ENCODE measurements around the gene KCND3.

KCND3 gene

DNA sequence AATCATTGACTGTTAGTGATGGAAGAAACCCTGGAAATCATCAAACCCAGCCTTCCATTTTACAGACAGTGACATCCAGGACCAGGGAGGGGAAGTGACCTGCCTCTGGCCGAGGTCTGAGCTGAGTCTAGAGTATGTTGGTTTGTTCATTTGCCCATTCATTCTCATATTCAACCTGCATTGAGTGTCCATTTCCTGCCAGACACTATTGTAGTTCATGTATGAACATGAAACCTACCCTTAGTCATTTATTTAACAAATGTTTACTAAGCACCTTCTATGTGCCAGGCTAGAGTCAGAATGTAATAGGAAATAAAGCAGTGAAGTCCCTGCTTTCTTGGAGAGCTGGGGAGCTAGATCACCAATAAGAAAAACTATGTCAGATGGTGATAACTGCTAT is 51.3 kb downstream of the KCND3 start:
- TF ChIP-seq SIN3A (IDR thresholded peaks at IDR 0.05; ENCODE audit: borderline replicate concordance, insufficient read depth, low read length) (no peak), FOXP2 (optimal IDR thresholded peaks at IDR 0.05; ENCODE audit: borderline replicate concordance, extremely low read depth, extremely low read length, insufficient read depth) (no peak), POLR2AphosphoS5 (IDR thresholded peaks at IDR 0.05; ENCODE audit: low read depth, low read length) (no peak), TAF1 (IDR thresholded peaks at IDR 0.05; ENCODE audit: borderline replicate concordance, insufficient read depth, low read length) (no peak)
- TF ChIP-seq, protein P1, sequence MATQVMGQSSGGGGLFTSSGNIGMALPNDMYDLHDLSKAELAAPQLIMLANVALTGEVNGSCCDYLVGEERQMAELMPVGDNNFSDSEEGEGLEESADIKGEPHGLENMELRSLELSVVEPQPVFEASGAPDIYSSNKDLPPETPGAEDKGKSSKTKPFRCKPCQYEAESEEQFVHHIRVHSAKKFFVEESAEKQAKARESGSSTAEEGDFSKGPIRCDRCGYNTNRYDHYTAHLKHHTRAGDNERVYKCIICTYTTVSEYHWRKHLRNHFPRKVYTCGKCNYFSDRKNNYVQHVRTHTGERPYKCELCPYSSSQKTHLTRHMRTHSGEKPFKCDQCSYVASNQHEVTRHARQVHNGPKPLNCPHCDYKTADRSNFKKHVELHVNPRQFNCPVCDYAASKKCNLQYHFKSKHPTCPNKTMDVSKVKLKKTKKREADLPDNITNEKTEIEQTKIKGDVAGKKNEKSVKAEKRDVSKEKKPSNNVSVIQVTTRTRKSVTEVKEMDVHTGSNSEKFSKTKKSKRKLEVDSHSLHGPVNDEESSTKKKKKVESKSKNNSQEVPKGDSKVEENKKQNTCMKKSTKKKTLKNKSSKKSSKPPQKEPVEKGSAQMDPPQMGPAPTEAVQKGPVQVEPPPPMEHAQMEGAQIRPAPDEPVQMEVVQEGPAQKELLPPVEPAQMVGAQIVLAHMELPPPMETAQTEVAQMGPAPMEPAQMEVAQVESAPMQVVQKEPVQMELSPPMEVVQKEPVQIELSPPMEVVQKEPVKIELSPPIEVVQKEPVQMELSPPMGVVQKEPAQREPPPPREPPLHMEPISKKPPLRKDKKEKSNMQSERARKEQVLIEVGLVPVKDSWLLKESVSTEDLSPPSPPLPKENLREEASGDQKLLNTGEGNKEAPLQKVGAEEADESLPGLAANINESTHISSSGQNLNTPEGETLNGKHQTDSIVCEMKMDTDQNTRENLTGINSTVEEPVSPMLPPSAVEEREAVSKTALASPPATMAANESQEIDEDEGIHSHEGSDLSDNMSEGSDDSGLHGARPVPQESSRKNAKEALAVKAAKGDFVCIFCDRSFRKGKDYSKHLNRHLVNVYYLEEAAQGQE (IDR thresholded peaks at IDR 0.05; ENCODE audit: insufficient read depth in 1 of 2, low read depth in 2 of 2, low read length in 2 of 2), result no peak

DNA sequence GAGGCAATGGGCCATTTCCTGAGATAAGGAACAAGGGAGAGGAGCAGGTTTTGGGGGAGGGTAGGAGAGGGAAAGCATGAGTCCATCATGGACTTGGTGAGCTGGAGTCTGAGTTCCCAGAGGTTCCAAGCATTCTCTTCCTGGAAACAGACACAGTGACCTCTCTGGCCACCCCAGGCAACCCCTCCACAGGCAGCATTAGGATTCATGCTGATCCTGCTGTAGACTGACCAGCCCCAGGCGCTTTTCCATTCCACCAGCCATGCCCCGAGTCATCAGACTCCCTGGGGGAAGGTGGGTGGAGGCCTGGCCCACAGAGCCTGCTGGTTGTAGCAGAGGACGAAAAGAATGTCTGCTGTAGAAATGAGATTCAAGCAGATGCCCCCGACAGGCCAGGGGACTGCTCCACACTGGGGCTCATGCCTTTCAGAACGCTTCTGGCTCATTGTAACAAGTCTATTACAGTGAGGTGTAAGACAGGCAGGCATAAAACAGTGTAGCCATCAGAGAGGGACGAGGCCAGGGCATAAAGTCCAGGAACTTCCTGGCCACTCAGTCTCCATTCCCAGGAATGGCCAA is 52.2 kb downstream of the KCND3 start:
- TF ChIP-seq SIN3A (IDR thresholded peaks at IDR 0.05; ENCODE audit: borderline replicate concordance, insufficient read depth, low read length) (no peak), TAF1 (IDR thresholded peaks at IDR 0.05; ENCODE audit: borderline replicate concordance, insufficient read depth, low read length) (no peak), POLR2AphosphoS5 (IDR thresholded peaks at IDR 0.05; ENCODE audit: low read depth, low read length) (no peak), FOXP2 (optimal IDR thresholded peaks at IDR 0.05; ENCODE audit: borderline replicate concordance, extremely low read depth, extremely low read length, insufficient read depth) (no peak)
- TF ChIP-seq, protein P1 (IDR thresholded peaks at IDR 0.05; ENCODE audit: insufficient read depth in 1 of 2, low read depth in 2 of 2, low read length in 2 of 2), result no peak

DNA sequence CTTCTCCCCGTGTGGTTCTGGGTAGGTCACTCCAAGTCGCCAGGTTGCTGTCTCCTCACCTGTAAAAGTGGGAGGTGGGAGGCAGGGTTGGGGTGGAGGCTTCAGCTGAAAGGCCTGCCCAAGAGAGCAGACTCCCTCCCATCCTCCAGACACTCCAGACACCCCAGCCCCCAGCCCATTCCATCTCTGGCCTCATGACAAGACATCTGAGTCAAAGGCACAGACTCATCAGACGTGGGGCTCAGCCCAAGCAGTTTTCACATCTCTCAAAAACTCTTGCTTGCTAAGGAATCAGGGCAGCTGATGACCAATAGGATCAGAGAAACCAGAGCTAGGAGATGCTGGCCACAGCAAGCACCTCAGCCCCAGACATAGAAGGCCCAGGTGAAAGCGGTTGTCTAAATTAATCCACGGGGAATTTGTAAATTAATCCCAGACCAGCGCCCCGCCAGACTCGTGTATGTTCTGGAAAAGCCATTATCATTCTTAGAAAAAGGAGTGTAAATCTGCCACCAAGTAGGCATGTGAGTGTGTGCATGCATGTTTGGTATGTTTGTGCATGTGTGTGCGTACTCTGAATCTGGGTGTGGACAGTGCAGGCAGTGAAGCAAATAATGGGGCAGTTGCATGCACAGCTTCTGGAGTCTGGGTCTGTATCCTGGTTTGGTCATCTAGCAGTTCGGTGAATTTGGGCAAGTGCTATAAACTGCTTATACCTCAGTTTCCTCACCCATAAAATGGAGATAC is 55.2 kb downstream of the KCND3 start:
- TF ChIP-seq, protein P1 (IDR thresholded peaks at IDR 0.05; ENCODE audit: insufficient read depth in 1 of 2, low read depth in 2 of 2, low read length in 2 of 2), result no peak
- TF ChIP-seq POLR2AphosphoS5 (IDR thresholded peaks at IDR 0.05; ENCODE audit: low read depth, low read length), result no peak

DNA sequence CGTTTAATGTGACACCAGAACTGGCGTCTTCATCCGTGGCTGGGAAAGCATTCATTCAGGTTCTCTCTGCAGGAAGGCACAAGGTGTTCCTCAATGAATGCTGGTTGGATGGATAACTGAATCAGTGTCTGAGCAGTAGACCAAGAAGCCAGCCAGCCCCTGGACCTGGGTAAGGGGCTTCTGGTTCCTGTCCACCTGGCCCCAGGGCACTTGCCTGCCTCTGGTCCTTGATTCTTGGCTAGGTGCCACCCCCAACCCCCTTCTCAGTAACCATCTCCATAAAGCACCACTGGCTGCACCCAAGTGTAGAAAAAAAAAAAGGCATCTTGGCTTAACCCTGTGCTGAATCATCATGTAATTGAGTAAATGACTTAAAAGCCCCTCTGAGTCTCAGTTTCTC is 59.1 kb downstream of the KCND3 start:
- TF ChIP-seq POLR2AphosphoS5 (IDR thresholded peaks at IDR 0.05; ENCODE audit: low read depth, low read length) (no peak), FOXP2 (optimal IDR thresholded peaks at IDR 0.05; ENCODE audit: borderline replicate concordance, extremely low read depth, extremely low read length, insufficient read depth) (no peak)
- TF ChIP-seq, protein P1 (IDR thresholded peaks at IDR 0.05; ENCODE audit: insufficient read depth in 1 of 2, low read depth in 2 of 2, low read length in 2 of 2), result no peak

DNA sequence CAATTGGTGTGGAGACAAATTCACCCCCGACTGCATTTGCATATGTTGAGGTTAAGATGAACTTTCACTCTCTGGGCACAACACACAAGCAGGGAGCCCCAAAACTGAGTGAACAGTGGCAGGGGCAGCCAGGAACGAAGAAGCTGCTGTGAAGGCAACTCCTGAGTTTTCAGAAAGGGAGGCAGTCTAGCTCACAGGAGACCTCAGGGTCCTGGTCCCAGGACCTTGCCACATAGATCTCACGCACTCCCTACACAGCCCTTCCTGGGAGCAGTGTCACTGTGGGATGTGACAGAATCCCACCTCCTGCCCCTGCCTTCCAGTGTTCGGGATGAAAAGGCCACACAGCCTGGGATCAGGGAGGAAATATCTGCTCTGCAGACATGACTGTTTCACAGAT is 60.9 kb downstream of the KCND3 start:
- TF ChIP-seq TAF1 (IDR thresholded peaks at IDR 0.05; ENCODE audit: borderline replicate concordance, insufficient read depth, low read length) (no peak), FOXP2 (optimal IDR thresholded peaks at IDR 0.05; ENCODE audit: borderline replicate concordance, extremely low read depth, extremely low read length, insufficient read depth) (no peak), POLR2AphosphoS5 (IDR thresholded peaks at IDR 0.05; ENCODE audit: low read depth, low read length) (no peak), SIN3A (IDR thresholded peaks at IDR 0.05; ENCODE audit: borderline replicate concordance, insufficient read depth, low read length) (no peak)
- TF ChIP-seq, protein P1 (IDR thresholded peaks at IDR 0.05; ENCODE audit: insufficient read depth in 1 of 2, low read depth in 2 of 2, low read length in 2 of 2), result no peak

Data from PFSK-1 (cell line).